Testis (tissue), 2 donors: ENCODE results near the gene PXDC1.
"Not testable (repeated sequence)": the region's sequence is repeated elsewhere in the genome, so short reads cannot be mapped to it uniquely, and the experiment has no call there.

ENCODE experiments used
- CTCF ChIP-seq, 3 experiments: fragments of 450-650 bp in 2 of 3; fragments of 200-600 bp in 1 of 3; sonication (generic) in 1 of 3; IDR thresholded peaks; one replicate each; pipeline ENCODE4 v1.5.1; 2016 to 2019; ENCODE audit warnings: antibody characterized with exemption in 3 of 3, mild to moderate bottlenecking in 2 of 3, moderate library complexity in 1 of 3
- POLR2A ChIP-seq: fragments of 450-650 bp; IDR thresholded peaks from one replicate; pipeline ENCODE4 v1.6.1; 2017; ENCODE audit warnings: antibody characterized with exemption, mild to moderate bottlenecking, moderate library complexity

- not testable (repeated sequence) for TF ChIP-seq POLR2A; CTCF (IDR thresholded peaks at IDR 0.05)
Measured at GRCh38 chr6:3767483-3767882, 16.0 kb upstream of the PXDC1 start.
